Gastrocnemius medialis (tissue), 4 donors: ENCODE data around the gene COLQ.

ENCODE experiments used
- CTCF ChIP-seq, 5 experiments: fragments of 450-650 bp in 3 of 5; fragments of 200-600 bp in 2 of 5; sonication (generic) in 2 of 5; IDR thresholded peaks in 4 of 5; conservative IDR thresholded peaks in 1 of 5; 1 replicate in 4 of 5; 2 replicates in 1 of 5; pipeline ENCODE4 v1.5.1; 2016 to 2019; ENCODE audit warnings: antibody characterized with exemption in 5 of 5, mild to moderate bottlenecking in 3 of 5, moderate library complexity in 3 of 5
- POLR2A ChIP-seq, 2 donors: fragments of 450-650 bp; IDR thresholded peaks; one replicate each; pipeline ENCODE4 v1.6.1; 2017; ENCODE audit warnings: antibody characterized with exemption in 2 of 2, mild to moderate bottlenecking in 2 of 2, moderate library complexity in 2 of 2

- TF ChIP-seq CTCF (IDR thresholded peaks at IDR 0.05 in 4 of 5, conservative IDR thresholded peaks at IDR 0.05 in 1 of 5) (no peak), POLR2A (IDR thresholded peaks at IDR 0.05) (no peak)
Observed at GRCh38 chr3:15434756-15435155, 86.8 kb downstream of the COLQ start.
